ENCODE data around the gene CDPF1.
"Not testable (repeated sequence)": the region's sequence is repeated elsewhere in the genome, so short reads cannot be mapped to it uniquely, and the experiment has no call there.

Gene CDPF1

DNA sequence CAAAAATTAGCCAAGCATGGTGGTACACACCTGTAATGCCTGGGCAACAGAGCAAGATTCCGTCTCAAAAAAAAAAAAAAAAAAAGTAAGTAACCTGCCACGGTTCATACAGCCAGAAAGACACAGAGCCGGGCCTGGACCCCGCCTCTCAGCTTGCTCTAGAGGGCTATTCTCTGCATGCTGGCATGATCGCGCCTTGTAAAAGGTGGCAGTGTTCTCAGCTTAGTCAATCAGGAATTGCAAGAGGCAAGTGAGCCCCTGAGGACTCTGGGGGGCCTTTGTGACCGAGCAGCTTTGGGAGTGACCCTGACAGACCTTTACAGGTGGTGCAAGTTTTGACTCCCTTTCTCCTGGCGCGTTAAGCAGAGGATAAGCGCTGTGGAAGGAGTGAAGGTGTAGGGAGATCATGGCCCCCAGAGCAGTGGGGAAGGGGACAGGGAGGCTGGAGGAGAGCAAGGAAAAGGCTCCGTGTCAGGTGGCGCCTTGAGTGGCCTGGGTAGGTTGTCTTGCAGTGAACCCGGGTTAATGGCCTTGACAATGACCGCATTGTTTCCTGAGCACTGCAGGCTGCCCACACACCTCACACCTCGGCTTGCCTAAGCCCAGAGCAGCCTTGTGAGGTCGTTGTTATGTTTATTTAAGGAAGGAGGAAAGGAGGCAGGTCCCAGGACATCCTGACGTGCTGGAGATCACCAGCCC is 48.9 kb downstream of the CDPF1 start:
- in situ Hi-C loops (cut with MboI; ENCODE audit: low pct_unique_long_range_greater_than_20kb, low sequenced_read_pairs), result no loop called here
- DNase-seq, result no peak

DNA sequence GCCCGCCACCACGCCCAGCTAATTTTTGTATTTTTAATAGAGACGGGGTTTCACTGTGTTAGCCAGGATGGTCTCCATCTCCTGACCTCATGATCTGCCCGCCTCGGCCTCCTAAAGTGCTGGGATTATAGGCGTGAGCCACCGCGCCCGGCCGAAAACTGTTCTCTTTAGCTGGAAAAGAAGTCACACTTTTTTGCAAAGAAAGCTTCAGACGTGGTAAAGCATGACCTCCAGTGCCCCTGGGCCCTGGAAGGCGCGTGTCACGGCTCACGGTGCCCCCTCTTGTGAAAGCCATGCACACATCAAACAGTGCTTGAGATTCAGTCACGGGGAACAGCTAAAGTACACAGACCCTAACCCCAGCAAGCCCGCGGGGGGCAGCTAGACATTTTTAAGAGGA is 51.3 kb downstream of the CDPF1 start:
- DNase-seq; in situ Hi-C loops (cut with MboI; ENCODE audit: low pct_unique_long_range_greater_than_20kb, low sequenced_read_pairs): not testable (repeated sequence)

DNA sequence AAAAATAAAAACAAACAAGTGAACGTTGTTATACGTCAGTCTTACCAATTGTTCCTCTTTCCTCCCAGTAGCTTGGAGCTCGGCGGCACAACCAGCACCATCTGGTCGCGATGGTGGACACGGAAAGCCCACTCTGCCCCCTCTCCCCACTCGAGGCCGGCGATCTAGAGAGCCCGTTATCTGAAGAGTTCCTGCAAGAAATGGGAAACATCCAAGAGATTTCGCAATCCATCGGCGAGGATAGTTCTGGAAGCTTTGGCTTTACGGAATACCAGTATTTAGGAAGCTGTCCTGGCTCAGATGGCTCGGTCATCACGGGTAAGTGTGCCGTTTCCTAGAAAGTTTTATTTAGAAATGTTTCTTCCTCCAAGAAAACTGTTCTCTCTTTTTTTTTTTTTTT is 51.8 kb downstream of the CDPF1 start:
- in situ Hi-C loops (cut with MboI; ENCODE audit: low pct_unique_long_range_greater_than_20kb, low sequenced_read_pairs), result no loop called here
- no peak for DNase-seq

DNA sequence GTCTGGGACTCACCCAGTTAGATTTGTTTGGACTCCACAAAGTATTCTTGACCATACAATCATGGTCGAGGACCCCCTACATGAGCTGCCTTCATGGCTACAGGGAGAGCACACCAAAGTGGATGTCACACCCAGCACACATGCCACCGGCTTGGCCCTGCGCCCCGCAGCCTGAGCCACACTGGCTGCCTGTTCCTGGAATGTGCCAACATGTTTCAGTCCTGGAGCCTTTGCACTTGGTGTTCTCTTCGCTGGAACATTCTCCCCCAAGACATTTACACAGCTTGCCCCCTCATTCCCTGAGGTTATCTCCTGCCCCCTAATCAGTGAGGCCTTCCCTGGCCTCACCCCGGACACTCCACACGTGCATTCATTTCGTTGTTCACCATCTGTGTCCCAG is 53.8 kb downstream of the CDPF1 start:
- no peak for DNase-seq
- in situ Hi-C loops (cut with MboI; ENCODE audit: low pct_unique_long_range_greater_than_20kb, low sequenced_read_pairs), result no loop called here

DNA sequence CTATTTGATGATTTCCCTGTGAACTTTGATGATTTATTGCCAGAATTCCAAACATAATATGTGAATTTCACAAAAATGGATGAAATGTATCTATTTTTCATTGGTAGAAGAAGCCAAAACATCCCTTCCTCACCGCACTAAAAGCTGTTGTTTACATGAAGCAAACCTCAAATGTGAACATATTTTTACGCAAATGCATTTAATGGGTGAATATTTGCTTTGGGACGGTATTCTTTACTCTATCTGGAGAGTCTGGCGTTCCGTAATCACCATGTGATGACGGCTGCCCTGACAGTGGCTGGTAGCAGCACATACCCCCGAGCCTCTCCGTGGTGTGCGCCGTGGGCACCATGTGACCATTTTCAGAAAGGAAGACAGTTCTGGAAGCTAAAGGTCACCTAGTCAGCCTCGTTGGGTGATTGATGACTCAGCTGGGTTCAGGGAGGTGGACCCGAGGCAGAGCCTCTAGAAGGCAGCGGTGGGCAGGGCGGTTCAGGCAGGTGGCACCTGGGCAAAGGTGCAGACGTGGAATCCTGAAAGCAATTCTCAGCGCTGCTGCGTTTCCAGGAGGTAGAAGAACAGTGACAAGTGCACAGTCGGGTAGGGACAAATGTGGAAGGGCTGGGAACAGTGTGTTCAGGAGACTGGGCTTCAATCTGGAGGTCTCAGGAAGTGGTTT is 54.5 kb downstream of the CDPF1 start:
- in situ Hi-C loops (cut with MboI; ENCODE audit: low pct_unique_long_range_greater_than_20kb, low sequenced_read_pairs), result no loop called here

More for the DNA sequence above, 54.5 kb downstream of the CDPF1 start:
- DNase-seq, result no peak
